Astrocyte of the cerebellum (primary cell): ENCODE measurements around the gene ARHGEF26.

Experiments
- DNase-seq: peaks from one replicate; pipeline ENCODE4 v3.0.0-alpha.2; 2011; ENCODE audit warnings: low read depth
- H3K4me3 ChIP-seq: 2 replicates; pipeline ENCODE4 v1.5.1; 2011; ENCODE audit warnings: mild to moderate bottlenecking, low read depth, low read length, moderate library complexity
- CTCF ChIP-seq: IDR thresholded peaks from 2 replicates; pipeline ENCODE4 v1.5.1; 2012; ENCODE audit warnings: low read length, low read depth, moderate library complexity, mild to moderate bottlenecking; ENCODE audit errors: missing control alignments
- in situ Hi-C: cut with HindIII; loops from 2 replicates; pipeline ENCODE4 v1.10.0; 2017; ENCODE audit warnings: low sequenced_read_pairs

ARHGEF26 gene

GRCh38 chr3:154132777-154133375 lies 11.7 kb downstream of the ARHGEF26 start:
- TF ChIP-seq CTCF = no peak
- H3K4me3 ChIP-seq = no peak overlapping the region
- DNase-seq = no peak
- in situ Hi-C loops = no loop called here

GRCh38 chr3:154135511-154136173 lies 14.5 kb downstream of the ARHGEF26 start:
- H3K4me3 ChIP-seq = no peak overlapping the region
- no peak for DNase-seq
- no peak for TF ChIP-seq CTCF
- in situ Hi-C loops = no loop called here

GRCh38 chr3:154137036-154137435 lies 15.8 kb downstream of the ARHGEF26 start:
- no peak for DNase-seq
- H3K4me3 ChIP-seq = no peak overlapping the region
- no peak for TF ChIP-seq CTCF
- in situ Hi-C loops = no loop called here

GRCh38 chr3:154139996-154140436 lies 18.8 kb downstream of the ARHGEF26 start:
- in situ Hi-C loops = no loop called here
- no peak for DNase-seq
- no peak overlapping the region for H3K4me3 ChIP-seq
- TF ChIP-seq CTCF = no peak

- no peak for TF ChIP-seq CTCF
- in situ Hi-C loops = no loop called here
- H3K4me3 ChIP-seq = no peak overlapping the region
- no peak for DNase-seq
Measured at GRCh38 chr3:154142608-154143007, 21.4 kb downstream of the ARHGEF26 start.

GRCh38 chr3:154143873-154144272 lies 22.7 kb downstream of the ARHGEF26 start:
- TF ChIP-seq CTCF = no peak
- DNase-seq = no peak
- in situ Hi-C loops = no loop called here
- no peak overlapping the region for H3K4me3 ChIP-seq
